Hepatic stellate cell (primary cell): ENCODE data around the gene COPS2.
A peak's percentile ranks its signal among the peaks of the same experiment; 100 is the strongest.

Source experiments
- DNase-seq: peaks from one replicate; pipeline ENCODE4 v3.0.0; 2011; ENCODE audit warnings: low spot score

Gene COPS2

GRCh38 chr15:49155834-49156627 lies 632 bp upstream of the COPS2 start:
- DNase-seq = peak; percentile 11

GRCh38 chr15:49154799-49155109 lies 645 bp downstream of the COPS2 start:
- no peak for DNase-seq

GRCh38 chr15:49154359-49154758 lies 1.0 kb downstream of the COPS2 start:
- DNase-seq = peak; percentile 6

- DNase-seq = no peak
These were observed 2.7 kb downstream of the COPS2 start for GRCh38 chr15:49152552-49153312.

GRCh38 chr15:49151831-49152230 lies 3.6 kb downstream of the COPS2 start:
- DNase-seq = no peak

- DNase-seq = no peak
These were observed 6.7 kb downstream of the COPS2 start for GRCh38 chr15:49148727-49149126.

- no peak for DNase-seq
These were observed 7.1 kb downstream of the COPS2 start for GRCh38 chr15:49148298-49148697.

- DNase-seq = peak; percentile 21
These were observed 9.5 kb downstream of the COPS2 start for GRCh38 chr15:49145651-49146609.

GRCh38 chr15:49137861-49138260 lies 17.5 kb downstream of the COPS2 start:
- peak; percentile 9 for DNase-seq

- DNase-seq = peak; percentile 34
These were observed 19.5 kb downstream of the COPS2 start for GRCh38 chr15:49135911-49136310.

- DNase-seq = no peak
These were observed 20.0 kb downstream of the COPS2 start for GRCh38 chr15:49135342-49135857.

GRCh38 chr15:49134683-49135341 lies 20.6 kb downstream of the COPS2 start:
- no peak for DNase-seq

- DNase-seq = no peak
These were observed 24.0 kb downstream of the COPS2 start for GRCh38 chr15:49131403-49131802.

GRCh38 chr15:49124371-49124770 lies 31.0 kb downstream of the COPS2 start:
- no peak for DNase-seq

GRCh38 chr15:49122541-49123062 lies 32.8 kb downstream of the COPS2 start:
- no peak for DNase-seq

GRCh38 chr15:49121901-49122300 lies 33.5 kb downstream of the COPS2 start:
- DNase-seq = no peak

GRCh38 chr15:49120832-49121231 lies 34.6 kb downstream of the COPS2 start:
- DNase-seq = no peak

- no peak for DNase-seq
These were observed 39.1 kb downstream of the COPS2 start for GRCh38 chr15:49116108-49116857.

GRCh38 chr15:49115062-49115461 lies 40.3 kb downstream of the COPS2 start:
- no peak for DNase-seq

GRCh38 chr15:49110158-49110944 lies 45.0 kb downstream of the COPS2 start:
- DNase-seq = no peak
